ENCODE measurements around the gene HOPX.
"Not testable (repeated sequence)": the region's sequence is repeated elsewhere in the genome, so short reads cannot be mapped to it uniquely, and the experiment has no call there.

HOPX gene

DNA sequence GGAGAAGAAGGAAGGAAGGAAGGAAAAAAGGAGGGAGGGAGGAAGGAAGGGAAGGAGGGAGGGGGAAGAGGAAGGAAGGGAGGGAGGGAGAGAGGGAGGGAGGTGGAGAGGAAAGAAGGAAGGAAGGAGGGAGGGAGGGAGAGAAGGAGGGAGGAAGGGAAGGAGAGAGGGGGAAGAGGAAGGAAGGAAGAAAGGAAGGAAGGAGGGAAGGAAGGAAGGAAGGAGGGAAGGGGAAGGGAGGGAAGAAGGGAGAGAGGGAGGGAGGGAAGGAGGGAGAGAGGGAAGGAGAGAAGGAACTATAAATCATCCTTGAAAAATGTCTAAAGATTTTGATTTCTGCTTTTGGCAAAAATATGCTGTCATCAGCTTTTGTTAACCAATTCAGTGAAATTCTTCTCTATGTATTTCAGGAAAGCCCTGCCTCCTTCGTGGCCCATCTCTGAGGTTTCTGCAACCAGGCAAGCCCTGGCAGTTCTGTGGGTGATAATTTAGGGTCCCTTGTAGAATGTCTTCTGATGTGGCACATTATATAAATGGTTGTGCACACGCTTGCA, 7.1 kb upstream of the HOPX start:
- no peak for DNase-seq (ENCODE audit: low spot score)

GRCh38 chr4:56686537-56687231, 5.6 kb upstream of the HOPX start:
- no peak for DNase-seq (ENCODE audit: low spot score)

GRCh38 chr4:56684320-56685050, 3.4 kb upstream of the HOPX start:
- DNase-seq (ENCODE audit: low spot score), result no peak

DNA sequence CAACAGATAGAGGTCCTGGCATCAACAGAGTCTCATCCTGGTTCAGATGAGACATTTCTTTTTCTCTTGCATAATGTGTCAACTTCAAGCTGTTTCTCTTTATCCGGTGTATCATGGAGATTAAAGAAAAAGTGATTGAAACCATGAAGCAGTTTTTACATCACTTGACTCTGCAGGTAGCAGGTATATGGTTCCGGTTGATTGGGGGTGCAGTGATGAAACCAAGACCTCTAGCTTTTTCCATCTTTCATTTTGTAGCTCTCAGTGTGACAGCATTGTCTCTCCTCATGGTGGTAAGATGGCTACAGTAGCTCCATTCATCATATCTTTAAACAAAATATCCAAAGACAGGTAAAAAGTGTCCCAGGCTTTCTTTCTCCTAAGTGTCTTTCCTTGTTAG, 2.4 kb upstream of the HOPX start:
- no peak for DNase-seq (ENCODE audit: low spot score)

DNA sequence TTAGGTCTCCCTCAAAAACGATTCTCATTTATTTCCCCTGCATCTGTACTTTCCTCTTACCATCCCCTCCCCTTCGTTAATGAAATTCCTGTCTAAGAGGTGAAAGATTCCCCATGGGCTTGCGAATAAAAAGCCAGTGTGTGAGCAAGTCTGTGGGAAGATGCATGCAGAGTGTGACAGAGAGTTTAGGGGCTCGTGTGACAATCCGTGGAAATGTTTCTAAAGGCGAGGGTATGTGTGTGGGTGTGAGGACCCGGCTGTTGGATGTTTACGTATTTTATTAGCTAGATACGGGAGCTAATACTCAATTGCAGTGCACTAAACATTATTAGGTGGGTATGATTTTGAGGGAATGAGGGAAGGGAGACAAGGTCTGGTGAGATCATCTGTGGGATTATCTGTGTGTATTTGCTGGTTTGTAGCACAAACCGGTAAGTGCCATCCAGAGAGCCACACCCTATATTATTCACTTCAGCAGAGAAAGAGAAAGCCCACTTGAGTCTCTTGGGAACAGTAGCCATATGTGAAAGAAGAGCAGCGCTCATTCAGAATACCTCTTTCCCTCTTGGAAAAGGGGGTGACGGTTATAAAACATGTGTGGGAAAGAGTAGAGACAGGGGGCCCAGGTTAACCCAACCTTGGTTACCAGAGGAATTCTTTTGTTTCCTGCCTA, 893 bp upstream of the HOPX start:
- DNase-seq (ENCODE audit: low spot score), result no peak

DNA sequence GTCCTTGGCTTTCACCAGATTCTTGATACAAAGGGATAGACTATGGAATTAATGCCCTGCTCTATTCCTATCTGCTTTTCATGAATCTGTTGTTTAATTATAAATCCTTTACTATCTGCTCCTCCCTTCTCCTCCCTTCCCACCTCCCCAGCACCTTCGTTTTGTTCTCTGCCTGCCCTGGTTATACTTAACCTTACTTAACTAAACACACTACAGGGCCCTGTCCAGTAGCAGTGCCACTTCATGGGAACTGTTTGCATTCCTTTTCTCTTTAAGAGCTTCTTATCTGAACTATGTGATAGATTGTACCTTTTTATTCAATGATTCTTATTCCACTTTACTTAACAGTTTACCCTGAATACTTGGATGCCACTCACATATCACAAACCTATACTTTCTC, 830 bp downstream of the HOPX start:
- DNase-seq (ENCODE audit: low spot score), result no peak

DNA sequence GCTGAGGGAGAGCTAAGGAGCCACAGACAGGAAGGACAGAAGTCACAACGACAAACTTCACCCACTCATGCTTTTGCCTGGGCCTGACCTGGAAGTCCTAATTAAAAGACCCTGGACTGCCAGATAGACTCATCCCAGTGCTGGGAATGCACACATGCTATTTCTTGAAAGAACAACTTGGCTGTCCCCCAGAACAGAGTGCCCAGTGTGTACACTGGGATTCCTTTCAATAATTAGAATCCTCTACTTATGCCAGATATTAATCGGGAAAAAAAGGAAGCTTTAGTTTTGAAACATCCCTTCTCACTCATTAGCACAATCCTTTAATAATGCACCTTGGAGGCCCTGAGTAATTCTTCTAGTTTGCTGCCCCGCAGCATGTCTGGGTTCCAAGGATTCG, 3.4 kb downstream of the HOPX start:
- DNase-seq (ENCODE audit: low spot score), result no peak

DNA sequence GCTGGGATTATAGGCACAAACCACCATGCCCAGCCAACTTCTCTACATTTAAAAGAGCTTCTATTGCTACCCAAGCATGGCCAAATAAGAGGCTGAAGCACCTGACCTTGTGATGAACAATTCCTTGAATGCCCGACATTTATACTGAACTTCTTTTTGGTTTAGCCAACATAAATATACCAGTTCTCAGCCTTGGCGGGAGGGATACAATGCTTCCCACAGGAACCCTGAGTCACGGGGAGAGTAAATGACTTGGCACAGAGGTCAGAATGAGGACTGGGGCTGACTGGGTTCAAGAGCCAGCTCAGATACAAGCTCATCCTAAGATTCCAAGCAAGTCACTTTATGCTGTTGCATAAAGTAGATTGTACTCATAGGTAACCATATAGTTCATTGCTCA, 6.1 kb downstream of the HOPX start:
- DNase-seq (ENCODE audit: low spot score), result no peak

- DNase-seq (ENCODE audit: low spot score), result no peak
These were observed 9.2 kb downstream of the HOPX start for GRCh38 chr4:56671860-56672259.

- no peak for DNase-seq (ENCODE audit: low spot score)
These were observed 9.7 kb downstream of the HOPX start for GRCh38 chr4:56671373-56671772.

DNA sequence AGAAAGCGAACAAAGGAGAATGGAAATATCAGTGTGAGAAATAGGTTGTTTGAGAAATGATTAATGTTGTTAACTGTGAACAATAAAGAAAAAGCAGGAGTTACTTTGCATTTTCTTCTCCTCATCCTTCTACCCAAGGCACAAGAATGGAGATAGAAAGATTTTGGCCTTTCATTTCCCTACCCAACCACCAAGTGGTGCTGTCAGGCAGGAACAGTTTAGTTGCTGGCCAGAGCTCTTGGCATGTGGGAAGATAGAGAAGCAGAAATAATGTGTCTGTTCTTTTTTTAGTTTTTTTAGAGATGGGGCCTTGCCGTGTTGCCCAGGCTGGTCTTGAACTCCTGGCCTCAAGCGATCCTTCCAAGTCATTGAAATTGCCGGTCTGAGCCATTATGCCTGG, 12.8 kb downstream of the HOPX start:
- peak; percentile 21 for DNase-seq (ENCODE audit: low spot score)

- not testable (repeated sequence) for DNase-seq (ENCODE audit: low spot score)
These were observed 13.7 kb downstream of the HOPX start for GRCh38 chr4:56667396-56667795.

DNA sequence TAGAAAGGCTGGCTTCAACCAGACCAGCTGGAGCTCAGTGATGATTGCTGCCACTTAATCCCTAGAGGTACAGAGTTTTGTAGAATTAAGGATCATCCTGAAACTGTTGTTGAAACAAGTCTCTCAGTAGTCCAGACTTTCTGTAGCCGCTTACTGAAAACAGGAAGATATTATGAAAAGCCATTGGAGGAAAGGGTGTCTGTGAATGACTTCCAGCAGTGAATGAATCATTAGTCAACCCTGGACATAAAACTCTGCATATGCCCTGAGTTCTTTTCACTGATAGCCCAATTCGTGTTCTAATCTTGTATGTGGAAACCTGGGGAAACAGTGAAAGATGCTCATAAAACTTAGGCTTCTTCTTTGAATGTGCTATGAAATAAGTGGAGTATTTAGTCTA, 14.8 kb downstream of the HOPX start:
- DNase-seq (ENCODE audit: low spot score), result no peak

DNA sequence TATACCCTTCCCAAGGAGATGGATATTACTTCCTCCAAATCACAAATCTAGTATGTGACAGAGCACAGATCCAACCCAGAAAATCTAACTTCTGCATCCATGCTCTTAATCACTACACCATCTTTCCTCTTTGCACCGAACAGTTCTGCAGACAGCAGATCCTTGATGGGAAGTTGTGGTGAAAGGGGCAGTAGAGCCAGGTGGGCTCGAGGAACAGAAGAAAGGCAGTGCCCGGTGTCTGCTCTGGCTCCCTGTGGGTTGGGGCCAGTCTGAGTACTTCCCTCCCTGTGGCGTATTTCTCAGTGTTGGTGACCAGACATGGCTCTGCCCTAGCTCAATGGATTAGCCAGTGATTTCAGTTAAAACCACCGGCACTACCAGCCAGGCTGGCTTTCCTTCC, 15.3 kb downstream of the HOPX start:
- no peak for DNase-seq (ENCODE audit: low spot score)

DNA sequence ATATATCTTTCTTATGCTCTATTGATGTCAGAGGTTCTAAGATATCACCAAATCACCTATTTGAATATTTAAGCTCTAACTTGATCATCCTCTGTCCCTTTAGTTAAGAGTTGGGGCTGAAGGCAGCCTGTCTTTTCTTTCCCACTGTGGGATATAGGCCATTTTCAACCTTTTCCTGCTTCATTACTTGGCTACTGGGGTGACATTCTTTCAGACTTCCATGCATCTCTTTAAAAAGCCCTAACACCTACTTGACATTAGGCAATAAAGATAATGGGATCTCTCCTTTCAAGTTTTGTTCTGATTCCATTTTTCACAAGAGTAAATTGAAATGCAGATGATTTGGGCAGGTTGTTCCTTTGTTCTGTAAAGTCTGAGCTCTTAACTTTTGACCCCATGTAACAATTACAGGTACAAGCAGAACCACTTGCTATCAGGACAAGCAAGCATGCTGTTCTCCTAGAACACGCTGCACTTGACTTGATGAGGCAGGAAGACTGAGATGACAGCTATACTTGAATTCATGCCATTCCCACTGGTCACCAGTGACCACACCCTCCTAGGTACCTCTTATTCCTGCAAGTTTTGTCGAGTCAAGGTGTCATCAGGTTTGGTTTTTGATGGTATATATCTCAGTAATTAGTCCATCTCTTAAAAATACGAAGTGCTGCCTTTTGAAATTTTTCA, 18.2 kb downstream of the HOPX start:
- DNase-seq (ENCODE audit: low spot score), result no peak

GRCh38 chr4:56659946-56660345, 21.1 kb downstream of the HOPX start:
- no peak for DNase-seq (ENCODE audit: low spot score)

DNA sequence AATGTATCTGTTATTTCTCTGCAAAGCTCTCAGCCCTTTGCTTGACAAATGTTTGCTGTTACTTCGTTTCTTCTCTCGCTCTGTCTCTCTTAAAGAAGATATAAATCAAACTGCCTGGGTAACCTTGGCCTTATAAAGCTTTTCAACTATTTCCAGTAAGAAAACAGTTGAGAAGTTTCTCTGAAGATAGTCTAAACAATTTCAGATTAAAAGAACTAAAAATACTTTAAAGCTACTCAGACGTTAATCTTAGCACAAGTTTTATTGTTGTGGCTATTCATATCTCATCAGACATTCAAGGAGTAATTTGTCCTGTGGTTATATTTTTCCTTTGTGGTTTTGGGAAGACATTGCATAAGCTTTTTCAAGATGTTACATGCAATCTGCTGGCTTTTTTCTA, 22.6 kb downstream of the HOPX start:
- no peak for DNase-seq (ENCODE audit: low spot score)

GRCh38 chr4:56657818-56658217, 23.3 kb downstream of the HOPX start:
- DNase-seq (ENCODE audit: low spot score), result no peak

- no peak for DNase-seq (ENCODE audit: low spot score)
These were observed 24.0 kb downstream of the HOPX start for GRCh38 chr4:56657128-56657527.

DNA sequence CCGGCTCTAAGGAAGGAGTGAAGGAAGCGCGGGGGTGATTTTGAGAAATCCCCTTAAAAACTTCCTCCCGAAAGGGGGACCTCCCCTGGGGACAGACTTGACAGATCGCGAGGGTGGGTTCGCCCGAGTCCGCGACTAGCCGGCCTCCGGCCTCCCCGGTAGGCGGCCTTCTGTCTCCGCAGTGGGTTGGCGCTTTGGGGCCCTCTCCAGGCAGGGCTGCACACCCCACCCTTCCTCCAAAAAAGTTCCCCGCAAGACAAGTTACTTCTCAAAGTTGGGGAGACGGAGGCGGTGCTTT, 24.8 kb downstream of the HOPX start:
- no peak for DNase-seq (ENCODE audit: low spot score)

- DNase-seq (ENCODE audit: low spot score), result no peak
These were observed 25.3 kb downstream of the HOPX start for GRCh38 chr4:56655627-56656345.

DNA sequence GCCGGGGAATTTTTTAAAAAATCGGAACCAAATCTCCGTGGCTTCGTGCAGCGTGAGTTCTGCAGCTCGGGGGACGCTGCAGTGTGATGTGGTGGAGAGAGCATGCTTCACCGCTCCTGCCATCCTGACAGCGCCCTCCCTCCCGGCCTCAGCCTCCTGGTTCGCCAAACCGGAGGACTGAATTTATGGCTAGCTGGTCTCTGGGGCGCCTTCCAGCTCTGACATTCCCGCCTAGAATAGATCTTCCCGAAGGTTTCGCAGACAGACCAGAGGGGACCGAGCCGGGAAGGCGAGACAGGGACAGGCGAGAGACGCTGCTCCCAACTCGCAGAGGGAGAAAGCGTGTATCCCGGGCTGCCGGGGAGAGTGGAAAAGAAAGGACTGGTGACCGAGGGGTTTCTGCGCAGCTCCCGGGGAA, 25.9 kb downstream of the HOPX start:
- DNase-seq (ENCODE audit: low spot score), result no peak

Data from RKO (cell line).